GM12864 (cell line): ENCODE measurements around the gene ZNF432.
A peak's percentile ranks its signal among the peaks of the same experiment; 100 is the strongest.
"Not testable (repeated sequence)": the region's sequence is repeated elsewhere in the genome, so short reads cannot be mapped to it uniquely, and the experiment has no call there.

Experiments
- DNase-seq: peaks from one replicate; pipeline ENCODE4 v3.0.0-alpha.2; 2011; ENCODE audit warnings: low read depth
- H3K4me3 ChIP-seq: 2 replicates; pipeline ENCODE4 v1.5.1; 2011; ENCODE audit warnings: mild to moderate bottlenecking, low read depth, low read length, control low read depth
- CTCF ChIP-seq: IDR thresholded peaks from 2 replicates; pipeline ENCODE4 v1.5.1; 2011; ENCODE audit warnings: low read depth, mild to moderate bottlenecking, moderate library complexity, low read length, control low read depth, inconsistent platforms; ENCODE audit errors: missing control alignments

ZNF432 gene

GRCh38 chr19:52028027-52028779 lies 20.4 kb downstream of the ZNF432 start, which contains the start of gene ZNF614:
Gene ZNF614 (minus strand): TSS chr19:52028379. CDS start chr19:52025745, 2,634 bp downstream.
- DNase-seq: peak; percentile 56
- peak within 1 kb of the TSS; percentile 97 for H3K4me3 ChIP-seq
- TF ChIP-seq CTCF: no peak

GRCh38 chr19:52026255-52026990 lies 22.2 kb downstream of the ZNF432 start:
- not testable (repeated sequence) for DNase-seq, H3K4me3 ChIP-seq

GRCh38 chr19:52024478-52024877 lies 24.2 kb downstream of the ZNF432 start:
- not testable (repeated sequence) for H3K4me3 ChIP-seq

GRCh38 chr19:52022193-52022592 lies 26.4 kb downstream of the ZNF432 start:
- no peak for DNase-seq
- H3K4me3 ChIP-seq: no peak overlapping the region
- no peak for TF ChIP-seq CTCF

More at GRCh38 chr19:52024478-52024877, 24.2 kb downstream of the ZNF432 start:
- DNase-seq: not testable (repeated sequence)

- no peak for TF ChIP-seq CTCF
- no peak overlapping the region for H3K4me3 ChIP-seq
- DNase-seq: no peak
Observed at GRCh38 chr19:52020506-52020905, 28.1 kb downstream of the ZNF432 start.

- H3K4me3 ChIP-seq: no peak overlapping the region
- TF ChIP-seq CTCF: no peak
- DNase-seq: no peak
Observed at GRCh38 chr19:52010674-52011073, 38.0 kb downstream of the ZNF432 start.

- no peak for TF ChIP-seq CTCF
- H3K4me3 ChIP-seq: peak within 1 kb of the TSS; percentile 87
- peak; percentile 65 for DNase-seq
Observed at GRCh38 chr19:52007806-52008557, 40.7 kb downstream of the ZNF432 start, which contains the start of gene ZNF615. Gene ZNF615 (minus strand): TSS chr19:52008211. CDS start chr19:52003711, 4,500 bp downstream.
